ENCODE data around the gene ZBTB43.
"Not testable (repeated sequence)": the region's sequence is repeated elsewhere in the genome, so short reads cannot be mapped to it uniquely, and the experiment has no call there.

The ZBTB43 gene

GRCh38 chr9:126763130-126763764 lies 41.6 kb upstream of the ZBTB43 start:
- no peak for TF ChIP-seq CTCF (conservative IDR thresholded peaks at IDR 0.05; ENCODE audit: low read depth, low read length)
- no peak overlapping the region for H3K4me3 ChIP-seq (ENCODE audit: low read length)
- DNase-seq (ENCODE audit: low read depth) = no peak

GRCh38 chr9:126773004-126773607 lies 31.7 kb upstream of the ZBTB43 start:
- no peak for DNase-seq (ENCODE audit: low read depth)
- no peak overlapping the region for H3K4me3 ChIP-seq (ENCODE audit: low read length)
- TF ChIP-seq CTCF (conservative IDR thresholded peaks at IDR 0.05; ENCODE audit: low read depth, low read length) = peak; percentile 67

GRCh38 chr9:126775926-126776325 lies 28.9 kb upstream of the ZBTB43 start:
- H3K4me3 ChIP-seq (ENCODE audit: low read length) = no peak overlapping the region
- TF ChIP-seq CTCF (conservative IDR thresholded peaks at IDR 0.05; ENCODE audit: low read depth, low read length) = no peak
- DNase-seq (ENCODE audit: low read depth) = no peak

- no peak overlapping the region for H3K4me3 ChIP-seq (ENCODE audit: low read length)
- TF ChIP-seq CTCF (conservative IDR thresholded peaks at IDR 0.05; ENCODE audit: low read depth, low read length) = peak; percentile 31
- no peak for DNase-seq (ENCODE audit: low read depth)
These were observed 27.1 kb upstream of the ZBTB43 start for GRCh38 chr9:126777733-126778132.

- no peak for DNase-seq (ENCODE audit: low read depth)
- no peak overlapping the region for H3K4me3 ChIP-seq (ENCODE audit: low read length)
- no peak for TF ChIP-seq CTCF (conservative IDR thresholded peaks at IDR 0.05; ENCODE audit: low read depth, low read length)
These were observed 26.7 kb upstream of the ZBTB43 start for GRCh38 chr9:126778141-126778540.

- not testable (repeated sequence) for DNase-seq (ENCODE audit: low read depth); H3K4me3 ChIP-seq (ENCODE audit: low read length)
These were observed 26.1 kb upstream of the ZBTB43 start for GRCh38 chr9:126778696-126779095.

- H3K4me3 ChIP-seq (ENCODE audit: low read length) = peak overlapping the region; percentile 14
- no peak for DNase-seq (ENCODE audit: low read depth)
These were observed 23.4 kb upstream of the ZBTB43 start for GRCh38 chr9:126781186-126782052.

More at GRCh38 chr9:126781186-126782052, 23.4 kb upstream of the ZBTB43 start:
- TF ChIP-seq CTCF (conservative IDR thresholded peaks at IDR 0.05; ENCODE audit: low read depth, low read length) = peak; percentile 88

Data from retinal pigment epithelial cell (primary cell).